GM19238 (cell line): ENCODE data around the gene FUOM.
"Not testable (repeated sequence)": the region's sequence is repeated elsewhere in the genome, so short reads cannot be mapped to it uniquely, and the experiment has no call there.

Experiments
- DNase-seq: peaks from one replicate; pipeline ENCODE4 v3.0.0; 2011; ENCODE audit warnings: low spot score; ENCODE audit not compliant: insufficient read length

The FUOM gene

DNA sequence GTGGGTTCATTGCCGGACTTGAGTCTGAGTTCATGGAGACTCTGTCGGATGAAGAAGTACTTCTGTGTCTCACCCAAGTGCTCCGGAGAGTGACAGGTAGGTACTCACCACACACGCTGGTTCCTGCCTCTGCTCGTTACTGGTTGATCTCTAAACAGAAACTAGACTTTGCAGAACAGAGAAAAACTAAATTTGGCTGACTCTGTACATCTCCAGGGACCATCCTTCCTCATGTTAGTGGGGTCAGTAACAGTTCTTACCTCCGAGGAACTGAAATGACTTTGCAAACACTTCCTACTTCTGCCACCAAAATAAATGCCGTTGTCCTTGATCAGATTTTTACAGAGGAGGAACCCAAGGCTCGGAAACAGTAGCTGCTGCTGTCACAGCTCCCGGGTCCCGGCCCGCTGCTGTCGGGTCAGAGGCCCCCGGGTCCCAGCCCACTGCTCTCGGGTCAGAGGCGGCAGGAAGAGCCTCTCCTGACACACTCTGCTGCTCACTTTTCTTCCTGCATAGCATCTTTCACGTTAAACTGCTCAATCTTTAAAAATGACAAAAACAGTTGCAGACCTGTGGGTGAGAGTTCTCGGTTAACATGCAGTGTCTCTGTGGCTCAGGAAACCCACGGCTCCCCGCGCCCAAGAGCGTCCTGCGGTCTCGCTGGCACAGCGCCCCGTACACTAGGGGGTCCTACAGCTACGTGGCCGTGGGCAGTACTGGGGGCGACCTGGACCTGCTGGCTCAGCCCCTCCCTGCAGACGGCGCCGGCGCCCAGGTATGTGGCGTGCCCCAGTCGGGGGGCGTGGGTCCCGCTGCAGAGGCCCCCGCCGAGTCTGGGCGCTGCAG is 31.4 kb upstream of the FUOM start:
- peak; percentile 77 for DNase-seq

DNA sequence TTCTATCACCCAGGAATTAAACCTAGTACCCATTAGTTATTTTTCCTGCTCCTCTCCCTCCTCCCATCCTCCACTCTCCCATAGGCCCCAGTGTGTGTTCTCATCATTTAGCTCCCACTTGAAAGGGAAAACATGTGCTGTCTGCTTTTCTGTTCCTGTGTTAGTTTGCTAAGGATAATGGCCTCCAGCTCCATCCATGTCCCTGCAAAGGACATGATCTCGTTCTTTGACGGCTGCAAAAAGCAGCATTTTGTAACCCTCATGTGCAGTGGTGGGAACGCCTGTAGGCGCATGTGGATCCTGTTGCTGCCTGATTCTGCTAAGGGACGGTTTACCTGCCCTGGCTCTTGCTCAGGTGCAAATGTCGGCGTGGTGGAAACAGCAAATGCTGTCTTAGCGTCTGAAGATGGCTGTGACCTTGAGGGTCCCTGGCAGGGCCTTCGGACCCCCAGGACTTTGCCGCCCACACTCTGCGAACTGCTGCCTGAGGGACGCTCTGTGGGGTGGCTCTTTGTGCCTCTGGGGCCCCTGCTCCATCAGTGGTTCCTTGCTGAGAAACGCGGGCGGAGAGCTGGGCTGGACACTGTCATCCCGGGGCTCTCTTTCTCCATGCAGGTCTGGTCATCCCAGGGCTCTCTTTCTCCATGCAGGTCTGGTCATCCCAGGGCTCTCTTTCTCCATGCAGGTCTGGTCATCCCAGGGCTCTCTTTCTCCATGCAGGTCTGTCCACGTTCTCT is 30.6 kb upstream of the FUOM start:
- DNase-seq, result no peak

DNA sequence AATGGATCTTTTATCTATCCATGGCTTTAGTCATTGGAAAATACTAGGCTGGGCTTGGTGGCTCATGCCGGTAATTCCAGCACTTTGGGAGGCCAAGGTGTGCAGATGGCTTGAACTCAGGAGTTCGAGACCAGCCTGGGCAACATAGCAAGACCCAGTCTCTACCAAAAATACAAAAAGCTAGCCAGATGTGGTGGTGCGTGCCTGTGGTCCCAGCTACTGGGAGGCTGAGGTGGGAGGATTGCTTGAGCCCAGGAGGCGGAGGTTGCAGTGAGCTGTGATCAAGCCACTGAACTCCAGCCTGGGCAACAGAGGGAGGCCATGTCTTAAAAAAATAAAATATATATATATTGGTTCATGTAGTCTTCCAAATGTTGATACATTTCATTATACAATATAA is 29.1 kb upstream of the FUOM start:
- not testable (repeated sequence) for DNase-seq

DNA sequence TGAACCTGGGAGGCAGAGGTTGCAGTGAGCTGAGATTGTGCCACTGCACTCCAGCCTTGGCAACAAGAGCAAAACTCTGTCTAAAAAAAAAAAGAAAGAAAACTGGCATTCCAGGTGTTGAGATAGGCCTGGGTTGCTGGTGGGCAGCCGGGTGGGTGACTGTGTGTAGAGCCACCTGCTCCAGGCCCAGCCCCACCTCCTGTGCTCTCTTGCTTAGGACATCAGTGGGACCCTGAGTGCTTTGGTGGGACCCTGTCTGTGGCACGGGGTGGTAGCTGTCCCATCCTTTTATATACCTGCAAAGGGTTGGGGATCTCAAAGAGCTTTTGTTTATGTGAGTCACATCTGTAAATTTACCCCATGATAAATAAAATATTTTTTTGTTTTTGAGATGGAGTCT is 27.4 kb upstream of the FUOM start:
- DNase-seq, result no peak

DNA sequence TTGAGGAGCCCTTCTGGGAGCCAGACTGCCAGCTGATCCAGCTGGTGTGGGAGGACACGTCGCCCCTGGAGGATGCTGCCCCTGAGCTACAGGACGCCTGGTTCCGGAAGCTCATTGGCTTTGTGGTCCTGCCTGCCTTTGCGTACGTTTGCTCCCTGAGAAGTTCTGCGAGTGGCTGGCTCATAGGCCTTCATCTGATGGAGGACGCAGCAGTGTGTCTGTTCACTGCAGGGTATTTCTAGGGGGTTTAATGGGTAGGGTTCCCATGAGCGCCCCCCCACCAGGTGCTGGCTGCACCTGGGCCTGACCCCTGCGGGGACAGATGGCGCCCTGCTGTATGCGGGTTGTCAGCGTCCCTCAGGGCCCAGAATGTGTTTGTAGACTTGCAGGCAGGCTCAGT is 26.3 kb upstream of the FUOM start:
- DNase-seq, result no peak

DNA sequence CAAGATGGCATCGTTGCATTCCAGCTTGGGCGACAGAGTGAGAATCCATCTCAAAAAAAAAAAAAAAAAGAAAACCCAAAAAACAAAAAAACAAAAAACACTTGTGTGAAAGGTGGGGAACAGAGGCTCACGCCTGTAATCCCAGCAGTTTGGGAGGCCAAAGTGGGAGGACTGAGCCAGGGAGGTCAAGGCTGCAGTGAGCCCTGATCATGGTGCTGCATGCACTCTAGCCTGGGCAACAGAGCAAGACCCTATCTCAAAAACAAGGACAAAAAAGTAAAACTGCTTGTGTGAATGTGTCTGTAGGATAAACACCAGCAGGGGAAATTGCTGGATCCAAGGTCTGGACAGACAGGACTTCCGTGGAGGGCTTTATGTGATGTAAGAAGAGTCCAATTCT is 25.7 kb upstream of the FUOM start:
- no peak for DNase-seq

DNA sequence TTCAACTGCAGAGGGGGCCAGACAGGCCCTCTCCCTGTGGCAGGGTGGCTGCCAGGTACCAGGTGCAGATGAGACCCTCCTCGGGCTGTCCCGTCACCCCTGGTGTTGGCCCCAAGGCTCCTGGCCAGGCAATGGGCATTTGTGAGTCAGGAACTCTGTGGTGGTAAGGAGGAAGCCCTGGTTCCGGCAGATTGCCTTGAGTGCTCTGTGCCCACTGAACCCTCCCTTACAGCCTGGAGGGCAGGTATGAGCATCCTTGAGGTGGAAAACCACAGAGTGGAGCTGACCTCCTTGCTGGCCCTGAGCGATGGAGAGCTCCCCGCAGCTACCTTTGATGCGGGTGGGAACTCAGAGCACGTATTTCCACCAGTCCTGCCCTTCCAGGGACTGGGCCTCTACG is 23.2 kb upstream of the FUOM start:
- DNase-seq, result no peak

DNA sequence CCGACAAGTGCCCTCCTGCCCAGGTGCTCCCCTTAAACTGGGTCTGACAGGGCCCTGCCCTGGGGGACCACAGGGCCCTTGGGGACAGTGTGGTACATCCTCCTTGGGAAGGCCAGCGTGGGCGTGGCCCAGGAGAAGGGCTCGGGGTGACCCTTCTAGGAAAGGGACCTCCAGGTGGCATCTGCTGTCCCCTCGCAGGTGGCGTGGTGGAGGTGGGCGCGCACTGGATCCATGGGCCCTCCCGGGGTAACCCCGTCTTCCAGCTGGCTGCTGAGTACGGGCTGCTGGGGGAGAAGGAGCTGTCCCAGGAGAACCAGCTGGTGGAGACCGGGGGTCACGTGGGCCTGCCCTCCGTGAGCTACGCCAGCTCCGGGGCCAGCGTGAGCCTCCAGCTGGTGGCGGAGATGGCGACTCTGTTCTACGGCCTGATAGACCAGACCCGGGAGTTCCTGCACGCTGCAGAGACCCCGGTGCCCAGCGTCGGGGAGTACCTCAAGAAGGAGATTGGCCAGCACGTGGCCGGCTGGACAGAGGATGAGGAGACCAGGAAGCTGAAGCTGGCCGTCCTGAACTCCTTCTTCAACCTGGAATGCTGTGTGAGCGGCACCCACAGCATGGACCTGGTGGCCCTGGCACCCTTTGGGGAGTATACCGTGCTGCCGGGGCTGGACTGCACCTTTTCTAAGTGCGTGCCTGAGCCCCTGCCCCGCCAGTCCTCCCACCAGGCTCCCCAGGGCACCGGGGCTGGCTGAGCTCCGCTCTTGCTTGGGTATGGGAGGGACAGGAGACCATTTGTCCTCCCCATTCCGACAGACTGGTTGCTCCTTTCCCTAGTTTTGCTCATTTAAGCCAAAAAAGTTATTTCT is 22.2 kb upstream of the FUOM start:
- DNase-seq, result no peak

DNA sequence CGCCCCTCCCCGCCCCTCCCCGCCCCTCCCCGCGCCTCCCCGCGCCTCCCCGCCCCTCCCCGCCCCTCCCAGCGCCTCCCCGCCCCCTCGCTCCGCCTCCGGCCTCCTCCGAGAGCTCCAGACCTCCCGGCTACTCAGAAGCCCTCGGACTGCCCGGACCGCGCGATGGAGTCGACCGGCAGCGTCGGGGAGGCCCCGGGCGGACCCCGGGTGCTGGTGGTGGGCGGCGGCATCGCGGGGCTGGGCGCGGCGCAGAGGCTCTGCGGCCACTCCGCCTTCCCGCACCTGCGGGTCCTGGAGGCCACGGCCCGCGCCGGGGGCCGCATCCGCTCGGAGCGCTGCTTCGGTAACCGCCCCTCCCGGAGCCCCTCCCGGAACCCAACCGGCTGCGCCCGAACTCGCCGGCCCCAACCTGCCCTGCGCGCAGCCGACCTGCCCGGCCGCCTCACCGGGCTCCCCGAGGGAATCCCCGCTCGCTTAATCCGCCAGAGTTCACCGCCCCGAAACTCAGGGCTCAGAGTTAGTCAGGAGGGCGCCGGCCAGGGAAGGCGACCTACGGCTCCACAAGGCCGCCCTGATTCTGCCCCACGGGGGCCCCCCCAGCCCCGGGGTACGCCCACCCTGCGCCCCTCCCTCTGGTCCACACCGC is 21.5 kb upstream of the FUOM start, which contains the start of gene PAOX:
PAOX (plus strand) TSS at position 111 of the 649 bp plus-strand sequence; CDS start at position 166, 55 bp downstream.
- DNase-seq, result peak; percentile 87

DNA sequence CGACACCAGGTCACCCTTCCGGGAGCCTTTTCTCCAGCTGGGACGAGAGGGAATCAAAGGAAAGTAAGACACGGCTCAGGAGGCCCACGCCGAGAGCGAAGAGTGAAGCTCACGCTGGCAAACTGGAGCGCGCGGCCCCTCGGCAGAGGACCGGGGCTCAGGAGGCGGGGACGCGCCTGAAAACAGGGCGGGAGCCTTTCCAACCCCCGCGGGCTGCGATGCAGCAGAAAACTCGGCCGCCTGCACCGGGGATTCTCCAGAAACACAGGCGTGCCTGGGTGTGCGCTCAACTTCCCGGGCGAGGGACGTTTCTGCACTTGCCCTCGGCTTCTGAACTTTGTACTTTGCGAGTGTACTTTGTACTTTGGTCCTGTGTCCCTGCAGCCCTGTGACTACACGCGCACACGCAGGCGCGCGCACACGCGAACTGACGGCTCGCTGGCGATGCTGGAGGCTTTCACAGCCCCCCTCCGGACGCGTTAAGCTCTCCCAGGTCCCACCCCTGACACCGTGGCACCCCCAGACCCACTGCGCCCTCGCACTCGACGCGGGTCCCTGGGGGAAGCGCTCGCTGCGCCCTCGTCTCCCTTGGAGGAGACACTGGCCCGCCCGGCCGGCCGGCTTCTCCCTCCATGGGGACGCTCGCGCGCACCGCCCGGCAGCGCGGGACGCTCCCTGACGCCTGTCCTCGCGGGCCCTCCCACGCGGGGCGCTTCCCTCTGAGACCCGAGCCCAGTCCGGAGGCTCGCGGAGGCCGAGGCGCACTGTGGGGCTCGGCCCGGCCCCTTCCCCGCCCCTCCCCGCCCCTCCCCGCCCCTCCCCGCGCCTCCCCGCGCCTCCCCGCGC is 20.7 kb upstream of the FUOM start:
- DNase-seq, result peak; percentile 60

DNA sequence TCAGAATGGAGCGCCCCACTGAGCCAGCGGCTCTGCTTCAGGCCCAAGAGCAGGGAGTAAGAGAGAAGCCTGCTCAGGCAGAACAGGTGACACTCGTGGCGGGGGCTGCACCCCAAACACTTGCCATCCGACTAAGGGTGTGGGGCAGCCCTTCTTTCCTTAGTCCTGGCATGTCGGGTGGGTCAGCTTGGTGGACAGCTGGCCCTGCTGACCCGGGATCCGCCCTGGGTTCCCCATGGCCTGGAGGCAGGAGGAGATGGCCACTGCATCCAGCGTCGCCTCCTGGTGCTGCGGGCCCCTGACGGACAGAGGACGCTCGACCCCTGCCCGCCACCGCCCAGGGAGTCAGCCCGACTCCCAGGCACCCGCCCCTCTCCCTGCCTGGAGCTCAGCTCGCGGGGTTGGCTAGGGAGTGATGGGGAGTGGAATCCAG is 20.0 kb upstream of the FUOM start:
- no peak for DNase-seq

DNA sequence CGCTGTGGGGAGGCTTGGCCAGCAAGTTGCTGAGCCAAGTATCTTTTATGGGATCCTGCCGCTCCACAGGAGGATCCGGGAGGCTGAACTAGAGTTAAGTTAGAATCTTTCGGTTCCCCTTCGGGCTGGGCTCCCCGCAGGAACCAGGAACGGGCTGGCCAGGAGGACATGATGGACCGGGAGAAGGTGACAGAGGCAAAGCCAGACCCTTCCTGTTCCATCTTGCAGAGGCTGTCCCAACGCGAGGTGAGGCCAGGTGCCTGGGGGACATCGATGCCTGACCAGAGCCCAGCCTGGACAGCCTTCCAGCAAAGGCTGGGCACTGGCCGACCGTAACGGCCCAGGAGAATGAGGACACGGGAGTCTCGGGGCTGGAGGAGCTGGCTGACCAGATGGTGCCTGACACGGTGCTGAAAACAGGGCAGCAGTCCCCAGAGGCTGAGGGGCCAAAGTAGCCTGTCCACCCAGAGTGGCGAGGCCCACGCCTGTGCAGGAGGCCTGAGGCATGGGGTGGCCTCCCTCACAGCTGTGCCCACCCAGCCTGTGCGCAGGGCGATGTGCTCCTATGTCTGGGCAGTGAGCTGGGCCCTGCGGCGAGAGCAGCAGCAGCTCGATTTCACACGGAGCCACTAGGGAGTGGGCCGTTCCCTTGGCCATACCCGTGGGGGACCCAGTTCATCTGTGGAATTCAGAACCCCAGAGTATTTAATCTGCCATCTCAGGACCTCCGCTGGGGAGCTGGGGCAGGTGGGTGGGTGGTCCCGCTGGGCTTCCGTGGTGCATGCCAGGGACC is 19.4 kb upstream of the FUOM start:
- DNase-seq, result no peak

DNA sequence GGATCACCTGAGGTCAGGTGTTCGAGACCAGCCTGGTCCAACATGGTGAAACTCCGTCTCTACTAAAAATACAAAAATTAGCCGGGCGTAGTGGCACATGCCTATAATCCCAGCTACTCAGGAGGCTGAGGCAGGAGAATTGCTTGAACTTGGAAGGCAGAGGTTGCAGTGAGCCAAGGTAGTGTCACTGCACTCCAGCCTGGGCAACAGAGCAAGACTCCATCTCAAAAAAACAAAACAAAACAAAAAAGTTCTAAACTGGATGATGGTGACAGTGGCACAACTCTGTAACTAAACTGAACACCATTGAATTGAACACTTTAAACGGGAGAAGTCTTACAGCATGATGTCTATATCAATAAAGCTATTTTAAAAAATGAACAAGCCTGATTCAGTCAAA is 18.4 kb upstream of the FUOM start:
- DNase-seq, result not testable (repeated sequence)

DNA sequence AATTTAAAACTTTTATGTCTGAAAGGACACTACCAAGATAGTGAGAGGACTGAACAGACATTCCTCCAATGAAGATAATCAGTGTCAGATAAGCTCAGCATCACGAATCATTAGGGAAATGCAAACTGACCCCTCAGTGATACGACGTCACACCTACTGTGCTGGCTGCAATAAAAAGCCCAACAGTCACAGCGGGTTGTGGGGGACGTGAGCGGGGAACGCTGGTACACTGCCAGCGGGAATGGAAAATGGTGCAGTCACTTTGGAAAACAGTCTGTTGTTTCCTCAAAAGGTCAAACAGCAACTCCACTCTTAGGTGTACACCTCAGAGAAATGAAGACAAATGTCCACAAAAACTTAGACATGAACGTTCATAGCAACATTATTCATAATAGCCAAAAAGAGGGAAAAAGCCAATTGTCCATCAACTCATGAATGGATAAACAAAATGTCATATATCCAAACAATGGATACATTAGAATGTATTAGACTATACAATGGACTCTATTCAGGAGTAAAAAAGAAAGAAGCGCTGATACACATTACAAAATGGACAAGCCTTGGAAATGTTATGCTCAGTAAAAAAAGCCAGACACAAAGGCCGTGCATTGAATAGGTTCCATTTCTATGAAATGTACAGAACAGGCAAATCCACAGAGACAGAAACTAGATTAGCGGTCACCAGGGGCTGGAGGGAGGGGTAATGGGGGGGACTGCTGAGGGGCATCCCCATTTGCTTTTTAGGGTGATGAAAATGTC is 17.7 kb upstream of the FUOM start:
- DNase-seq, result no peak

DNA sequence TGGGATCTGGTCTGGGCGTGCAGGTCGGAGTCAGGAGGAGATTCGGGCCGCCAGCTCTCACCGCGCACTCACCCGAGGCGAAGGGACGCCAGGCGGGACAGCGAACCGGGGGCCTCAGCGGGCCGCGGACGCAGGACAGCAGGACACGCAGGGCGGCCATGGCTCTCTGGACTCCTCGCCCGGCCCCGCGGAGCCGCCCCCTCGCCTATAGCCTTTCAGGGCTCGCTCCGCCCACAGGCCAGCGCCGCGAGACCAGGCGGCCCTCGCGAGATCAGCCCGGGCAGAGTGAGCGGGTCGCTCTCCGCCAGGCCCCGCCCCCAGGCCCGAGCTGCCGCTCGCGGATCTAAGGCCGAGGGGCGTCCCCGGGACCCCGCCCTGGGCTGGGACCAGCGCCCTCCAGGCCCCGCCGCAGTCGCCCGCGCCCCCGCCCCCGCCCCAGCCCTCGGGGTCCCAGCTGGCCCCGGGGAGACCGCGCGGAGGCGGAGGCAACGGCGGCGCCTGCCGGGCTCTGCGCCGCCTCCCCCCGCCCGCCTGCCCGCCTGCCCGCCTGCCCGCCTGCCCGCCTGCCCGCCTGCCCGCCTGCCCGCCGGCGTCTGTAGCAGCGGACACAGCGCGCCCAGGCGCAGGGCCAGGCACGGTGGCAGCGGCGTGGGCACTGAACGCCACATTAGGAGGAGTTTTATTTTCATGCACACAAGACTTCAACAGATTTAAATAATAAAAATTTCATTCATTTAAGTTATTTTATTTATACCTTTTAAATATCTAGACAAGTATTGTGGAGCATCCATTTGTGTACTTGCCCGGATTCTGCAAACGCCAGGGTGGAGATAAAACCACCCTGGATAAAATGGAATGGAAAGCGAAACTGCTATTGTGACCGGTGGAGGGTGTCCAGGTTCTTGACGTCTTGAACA is 15.6 kb upstream of the FUOM start, which contains the start of gene ECHS1:
ECHS1 (minus strand) TSS at position 181 of the 917 bp plus-strand sequence; CDS start at position 160, 21 bp downstream.
- DNase-seq, result peak; percentile 100

DNA sequence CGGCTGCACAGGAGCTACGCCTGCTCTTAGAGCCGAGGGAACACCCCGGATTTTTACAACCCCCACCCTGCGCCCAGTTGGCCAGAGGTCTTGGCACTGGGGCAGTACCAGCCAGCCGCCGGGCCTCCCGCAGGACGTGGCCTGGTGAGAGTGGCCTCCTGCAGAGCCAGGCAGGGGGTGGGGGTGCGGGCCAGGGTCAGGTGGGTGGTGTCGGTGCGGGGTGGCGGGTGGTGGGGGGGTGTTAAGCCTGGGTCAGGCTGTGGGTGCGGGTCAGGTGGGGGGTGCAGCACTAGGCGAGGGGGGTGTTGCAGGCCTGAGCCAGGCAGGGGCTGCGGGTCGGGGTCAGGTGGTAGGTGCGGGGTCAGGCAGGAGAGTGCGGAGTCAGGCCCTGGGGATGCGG is 14.7 kb upstream of the FUOM start:
- DNase-seq, result no peak

DNA sequence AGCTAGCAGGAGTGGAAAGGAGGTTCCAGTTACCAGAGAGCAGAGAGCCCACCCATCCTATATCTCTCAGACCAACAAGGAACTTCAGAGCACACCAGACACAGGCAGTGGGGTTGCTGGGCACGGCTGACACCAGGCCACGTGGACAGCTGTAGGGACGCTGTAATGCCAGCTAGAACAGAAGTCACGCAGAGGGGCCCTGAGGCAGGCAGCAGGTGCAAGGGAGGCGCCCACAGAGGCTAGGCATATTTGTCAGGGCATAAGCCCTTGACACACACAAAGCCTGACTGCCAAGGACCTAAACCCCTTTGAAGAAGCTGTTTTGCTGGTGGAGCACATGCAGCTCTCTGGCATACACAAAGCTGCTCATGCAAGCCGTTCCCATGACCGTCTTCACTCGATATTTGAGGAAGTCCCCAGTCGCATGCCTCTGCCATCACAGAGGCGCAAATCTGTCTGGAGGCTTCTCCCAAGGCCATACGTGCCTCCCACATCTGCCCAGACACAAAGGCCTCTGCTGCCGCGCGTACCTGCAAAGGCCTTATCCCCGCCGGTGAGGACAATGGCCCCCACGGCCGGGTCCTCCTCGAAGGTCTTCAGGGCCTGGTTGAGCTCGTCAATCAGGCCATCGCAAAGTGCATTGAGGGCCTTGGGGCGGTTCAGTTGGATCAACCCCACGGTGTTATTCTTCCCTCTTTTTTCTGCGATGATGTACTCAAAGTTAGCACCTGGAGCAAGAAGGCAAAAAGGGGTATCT is 12.4 kb upstream of the FUOM start:
- no peak for DNase-seq
